HEK293 (cell line): ENCODE measurements around the gene QARS1.

Experiments
- EGR2 ChIP-seq: fragments of 450-650 bp; formaldehyde crosslinking; IDR thresholded peaks from 2 replicates; pipeline ENCODE4 v1.5.1; 2016; ENCODE audit warnings: low read depth, missing biosample characterization, missing genetic modification characterization
- GLIS1 ChIP-seq: fragments of 450-650 bp; formaldehyde crosslinking; IDR thresholded peaks from 2 replicates; pipeline ENCODE4 v1.5.1; 2016; ENCODE audit warnings: missing biosample characterization, missing genetic modification characterization
- GLIS2 ChIP-seq: fragments of 450-650 bp; formaldehyde crosslinking; IDR thresholded peaks from 2 replicates; pipeline ENCODE4 v1.5.1; 2016; ENCODE audit warnings: missing biosample characterization, missing genetic modification characterization
- INSM2 ChIP-seq: fragments of 450-650 bp; formaldehyde crosslinking; IDR thresholded peaks from 2 replicates; pipeline ENCODE4 v1.5.1; 2016; ENCODE audit warnings: missing biosample characterization, missing genetic modification characterization
- KLF7 ChIP-seq: fragments of 450-650 bp; formaldehyde crosslinking; IDR thresholded peaks from 2 replicates; pipeline ENCODE4 v1.5.1; 2016; ENCODE audit warnings: missing biosample characterization, missing genetic modification characterization, borderline replicate concordance
- KLF8 ChIP-seq: fragments of 450-650 bp; formaldehyde crosslinking; IDR thresholded peaks from 2 replicates; pipeline ENCODE4 v1.5.1; 2016; ENCODE audit warnings: missing biosample characterization, missing genetic modification characterization
- SP3 ChIP-seq: fragments of 450-650 bp; formaldehyde crosslinking; IDR thresholded peaks from 2 replicates; pipeline ENCODE4 v1.5.1; 2016; ENCODE audit warnings: missing biosample characterization, missing genetic modification characterization
- ZBTB10 ChIP-seq: fragments of 450-650 bp; formaldehyde crosslinking; IDR thresholded peaks from 2 replicates; pipeline ENCODE4 v1.5.1; 2016; ENCODE audit warnings: missing biosample characterization, missing genetic modification characterization
- ZBTB17 ChIP-seq: fragments of 450-650 bp; formaldehyde crosslinking; IDR thresholded peaks from 2 replicates; pipeline ENCODE4 v1.5.1; 2016; ENCODE audit warnings: missing biosample characterization, missing genetic modification characterization
- ZBTB7A ChIP-seq: fragments of 450-650 bp; formaldehyde crosslinking; IDR thresholded peaks from 2 replicates; pipeline ENCODE4 v1.5.1; 2016; ENCODE audit warnings: low read depth, missing biosample characterization, missing genetic modification characterization
- ZFHX2 ChIP-seq: fragments of 450-650 bp; formaldehyde crosslinking; conservative IDR thresholded peaks from 2 replicates; pipeline ENCODE4 v1.5.1; 2016; ENCODE audit warnings: missing biosample characterization, missing genetic modification characterization
- ZNF10 ChIP-seq: fragments of 450-650 bp; formaldehyde crosslinking; IDR thresholded peaks from 2 replicates; pipeline ENCODE4 v1.5.1; 2017; ENCODE audit warnings: missing biosample characterization, missing genetic modification characterization
- ZNF140 ChIP-seq: fragments of 450-650 bp; formaldehyde crosslinking; IDR thresholded peaks from 2 replicates; pipeline ENCODE4 v1.5.1; 2016; ENCODE audit warnings: missing biosample characterization, missing genetic modification characterization
- ZNF2 ChIP-seq: fragments of 450-650 bp; formaldehyde crosslinking; IDR thresholded peaks from 2 replicates; pipeline ENCODE4 v1.5.1; 2016; ENCODE audit warnings: missing biosample characterization, missing genetic modification characterization
- ZNF266 ChIP-seq: fragments of 450-650 bp; formaldehyde crosslinking; IDR thresholded peaks from 2 replicates; pipeline ENCODE4 v1.5.1; 2016; ENCODE audit warnings: missing biosample characterization, missing genetic modification characterization, low read depth
- ZNF335 ChIP-seq: fragments of 450-650 bp; formaldehyde crosslinking; conservative IDR thresholded peaks from 2 replicates; pipeline ENCODE4 v1.5.1; 2016; ENCODE audit warnings: missing biosample characterization, missing genetic modification characterization
- ZNF394 ChIP-seq: fragments of 450-650 bp; formaldehyde crosslinking; IDR thresholded peaks from 2 replicates; pipeline ENCODE4 v1.5.1; 2016; ENCODE audit warnings: missing biosample characterization, missing genetic modification characterization, mild to moderate bottlenecking, moderate library complexity, borderline replicate concordance
- ZNF629 ChIP-seq: fragments of 450-650 bp; formaldehyde crosslinking; IDR thresholded peaks from 2 replicates; pipeline ENCODE4 v1.5.1; 2017; ENCODE audit warnings: missing biosample characterization, missing genetic modification characterization
- ZNF76 ChIP-seq: fragments of 450-650 bp; formaldehyde crosslinking; IDR thresholded peaks from 2 replicates; pipeline ENCODE4; 2016; ENCODE audit warnings: low read depth, missing biosample characterization, missing genetic modification characterization, borderline replicate concordance
- ZNF777 ChIP-seq: fragments of 450-650 bp; formaldehyde crosslinking; IDR thresholded peaks from 2 replicates; pipeline ENCODE4 v1.5.1; 2017; ENCODE audit warnings: missing biosample characterization, missing genetic modification characterization, borderline replicate concordance
- TF ChIP-seq, protein P1 (sequence below): fragments of 450-650 bp; formaldehyde crosslinking; IDR thresholded peaks from 2 replicates; pipeline ENCODE4 v1.5.1; 2017; ENCODE audit warnings: missing biosample characterization, missing genetic modification characterization
- TF ChIP-seq, protein P2 (sequence below): fragments of 450-650 bp; formaldehyde crosslinking; IDR thresholded peaks from 2 replicates; pipeline ENCODE4 v1.5.1; 2016; ENCODE audit warnings: missing biosample characterization, missing genetic modification characterization
- TF ChIP-seq, protein P3 (sequence below): fragments of 450-650 bp; formaldehyde crosslinking; IDR thresholded peaks from 2 replicates; pipeline ENCODE4 v1.5.1; 2016; ENCODE audit warnings: missing biosample characterization, missing genetic modification characterization, borderline replicate concordance

Gene QARS1

GRCh38 chr3:49133226-49133951 is 28.8 kb upstream of the QARS1 start (continued):
- TF ChIP-seq ZNF76 (tag by site-specific recombination) (peak; percentile 39; the same call in 1 of the 2 replicates), ZNF629 (tag by site-specific recombination) (no peak), ZNF335 (tag by site-specific recombination) (peak; percentile 50; the same call in 1 of the 2 replicates), EGR2 (peak; percentile 77; the same call in 1 of the 2 replicates), ZBTB17 (tag by site-specific recombination) (0 out of 2 replicates have a peak, but pooled peaks have one; percentile 26), ZNF777 (tag by site-specific recombination) (0 out of 2 replicates have a peak, but pooled peaks have one; percentile 14), ZNF2 (no peak), ZNF10 (tag by site-specific recombination) (no peak), ZBTB7A (0 out of 2 replicates have a peak, but pooled peaks have one; percentile 29), GLIS1 (tag by site-specific recombination) (peak; percentile 78), ZBTB10 (tag by site-specific recombination) (peak; percentile 64; the same call in 1 of the 2 replicates), KLF8 (tag by site-specific recombination) (peak; percentile 85), ZNF266 (no peak), GLIS2 (tag by site-specific recombination) (peak; percentile 83), ZNF140 (no peak), ZFHX2 (tag by site-specific recombination) (peak; percentile 81), INSM2 (tag by site-specific recombination) (0 out of 2 replicates have a peak, but pooled peaks have one; percentile 46), KLF7 (0 out of 2 replicates have a peak, but pooled peaks have one; percentile 18), SP3 (tag by site-specific recombination) (peak; percentile 52; the same call in 1 of the 2 replicates), ZNF394 (tag by site-specific recombination) (no peak)
- TF ChIP-seq, protein P1, sequence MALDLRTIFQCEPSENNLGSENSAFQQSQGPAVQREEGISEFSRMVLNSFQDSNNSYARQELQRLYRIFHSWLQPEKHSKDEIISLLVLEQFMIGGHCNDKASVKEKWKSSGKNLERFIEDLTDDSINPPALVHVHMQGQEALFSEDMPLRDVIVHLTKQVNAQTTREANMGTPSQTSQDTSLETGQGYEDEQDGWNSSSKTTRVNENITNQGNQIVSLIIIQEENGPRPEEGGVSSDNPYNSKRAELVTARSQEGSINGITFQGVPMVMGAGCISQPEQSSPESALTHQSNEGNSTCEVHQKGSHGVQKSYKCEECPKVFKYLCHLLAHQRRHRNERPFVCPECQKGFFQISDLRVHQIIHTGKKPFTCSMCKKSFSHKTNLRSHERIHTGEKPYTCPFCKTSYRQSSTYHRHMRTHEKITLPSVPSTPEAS, result no peak
- TF ChIP-seq, protein P2, sequence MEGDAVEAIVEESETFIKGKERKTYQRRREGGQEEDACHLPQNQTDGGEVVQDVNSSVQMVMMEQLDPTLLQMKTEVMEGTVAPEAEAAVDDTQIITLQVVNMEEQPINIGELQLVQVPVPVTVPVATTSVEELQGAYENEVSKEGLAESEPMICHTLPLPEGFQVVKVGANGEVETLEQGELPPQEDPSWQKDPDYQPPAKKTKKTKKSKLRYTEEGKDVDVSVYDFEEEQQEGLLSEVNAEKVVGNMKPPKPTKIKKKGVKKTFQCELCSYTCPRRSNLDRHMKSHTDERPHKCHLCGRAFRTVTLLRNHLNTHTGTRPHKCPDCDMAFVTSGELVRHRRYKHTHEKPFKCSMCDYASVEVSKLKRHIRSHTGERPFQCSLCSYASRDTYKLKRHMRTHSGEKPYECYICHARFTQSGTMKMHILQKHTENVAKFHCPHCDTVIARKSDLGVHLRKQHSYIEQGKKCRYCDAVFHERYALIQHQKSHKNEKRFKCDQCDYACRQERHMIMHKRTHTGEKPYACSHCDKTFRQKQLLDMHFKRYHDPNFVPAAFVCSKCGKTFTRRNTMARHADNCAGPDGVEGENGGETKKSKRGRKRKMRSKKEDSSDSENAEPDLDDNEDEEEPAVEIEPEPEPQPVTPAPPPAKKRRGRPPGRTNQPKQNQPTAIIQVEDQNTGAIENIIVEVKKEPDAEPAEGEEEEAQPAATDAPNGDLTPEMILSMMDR (tag by site-specific recombination), result 0 out of 2 replicates have a peak, but pooled peaks have one; percentile 7
- TF ChIP-seq, protein P3, sequence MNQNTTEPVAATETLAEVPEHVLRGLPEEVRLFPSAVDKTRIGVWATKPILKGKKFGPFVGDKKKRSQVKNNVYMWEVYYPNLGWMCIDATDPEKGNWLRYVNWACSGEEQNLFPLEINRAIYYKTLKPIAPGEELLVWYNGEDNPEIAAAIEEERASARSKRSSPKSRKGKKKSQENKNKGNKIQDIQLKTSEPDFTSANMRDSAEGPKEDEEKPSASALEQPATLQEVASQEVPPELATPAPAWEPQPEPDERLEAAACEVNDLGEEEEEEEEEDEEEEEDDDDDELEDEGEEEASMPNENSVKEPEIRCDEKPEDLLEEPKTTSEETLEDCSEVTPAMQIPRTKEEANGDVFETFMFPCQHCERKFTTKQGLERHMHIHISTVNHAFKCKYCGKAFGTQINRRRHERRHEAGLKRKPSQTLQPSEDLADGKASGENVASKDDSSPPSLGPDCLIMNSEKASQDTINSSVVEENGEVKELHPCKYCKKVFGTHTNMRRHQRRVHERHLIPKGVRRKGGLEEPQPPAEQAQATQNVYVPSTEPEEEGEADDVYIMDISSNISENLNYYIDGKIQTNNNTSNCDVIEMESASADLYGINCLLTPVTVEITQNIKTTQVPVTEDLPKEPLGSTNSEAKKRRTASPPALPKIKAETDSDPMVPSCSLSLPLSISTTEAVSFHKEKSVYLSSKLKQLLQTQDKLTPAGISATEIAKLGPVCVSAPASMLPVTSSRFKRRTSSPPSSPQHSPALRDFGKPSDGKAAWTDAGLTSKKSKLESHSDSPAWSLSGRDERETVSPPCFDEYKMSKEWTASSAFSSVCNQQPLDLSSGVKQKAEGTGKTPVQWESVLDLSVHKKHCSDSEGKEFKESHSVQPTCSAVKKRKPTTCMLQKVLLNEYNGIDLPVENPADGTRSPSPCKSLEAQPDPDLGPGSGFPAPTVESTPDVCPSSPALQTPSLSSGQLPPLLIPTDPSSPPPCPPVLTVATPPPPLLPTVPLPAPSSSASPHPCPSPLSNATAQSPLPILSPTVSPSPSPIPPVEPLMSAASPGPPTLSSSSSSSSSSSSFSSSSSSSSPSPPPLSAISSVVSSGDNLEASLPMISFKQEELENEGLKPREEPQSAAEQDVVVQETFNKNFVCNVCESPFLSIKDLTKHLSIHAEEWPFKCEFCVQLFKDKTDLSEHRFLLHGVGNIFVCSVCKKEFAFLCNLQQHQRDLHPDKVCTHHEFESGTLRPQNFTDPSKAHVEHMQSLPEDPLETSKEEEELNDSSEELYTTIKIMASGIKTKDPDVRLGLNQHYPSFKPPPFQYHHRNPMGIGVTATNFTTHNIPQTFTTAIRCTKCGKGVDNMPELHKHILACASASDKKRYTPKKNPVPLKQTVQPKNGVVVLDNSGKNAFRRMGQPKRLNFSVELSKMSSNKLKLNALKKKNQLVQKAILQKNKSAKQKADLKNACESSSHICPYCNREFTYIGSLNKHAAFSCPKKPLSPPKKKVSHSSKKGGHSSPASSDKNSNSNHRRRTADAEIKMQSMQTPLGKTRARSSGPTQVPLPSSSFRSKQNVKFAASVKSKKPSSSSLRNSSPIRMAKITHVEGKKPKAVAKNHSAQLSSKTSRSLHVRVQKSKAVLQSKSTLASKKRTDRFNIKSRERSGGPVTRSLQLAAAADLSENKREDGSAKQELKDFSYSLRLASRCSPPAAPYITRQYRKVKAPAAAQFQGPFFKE (tag by site-specific recombination), result no peak
